Lower lobe of right lung (tissue), 2 donors: ENCODE results near the gene CDC42. TPM values are rescaled to one million over a fixed set of nuclear protein-coding genes. Genes with fewer than 3 reads are reported as not detected.

Experiments used
- ATAC-seq, 2 donors: fragments of 200-7000 bp; cut with Tn5 transposase; one replicate each; pipeline ENCODE4 v1.9.1; 2020 to 2022; ENCODE audit warnings: mild to moderate bottlenecking in 2 of 2, moderate library complexity in 2 of 2
- DNase-seq: peaks from one replicate; pipeline ENCODE4 v3.0.0-alpha.2; 2020
- H3K27ac ChIP-seq: fragments of 200-600 bp; one replicate; pipeline ENCODE4 v1.8.0; 2022
- H3K27me3 ChIP-seq: fragments of 200-600 bp; one replicate; pipeline ENCODE4 v1.8.0; 2022; ENCODE audit warnings: low read depth
- H3K36me3 ChIP-seq: fragments of 200-600 bp; one replicate; pipeline ENCODE4 v1.8.0; 2022; ENCODE audit warnings: mild to moderate bottlenecking
- H3K4me1 ChIP-seq: fragments of 200-600 bp; one replicate; pipeline ENCODE4 v1.8.0; 2022
- H3K4me3 ChIP-seq: fragments of 200-600 bp; one replicate; pipeline ENCODE4 v1.8.0; 2022; ENCODE audit warnings: mild to moderate bottlenecking
- H3K9me3 ChIP-seq: fragments of 200-600 bp; one replicate; pipeline ENCODE4 v1.8.0; 2022
- CTCF ChIP-seq: fragments of 200-600 bp; IDR thresholded peaks from one replicate; pipeline ENCODE4 v1.8.0; 2022; ENCODE audit warnings: antibody characterized with exemption, mild to moderate bottlenecking
- intact Hi-C: fragments of 100-400 bp; cut with DNase I; formaldehyde crosslinking; loops from one replicate; pipeline ENCODE4 v1.11.0; 2022
- total RNA-seq: library from RNA; stranded (reverse); fragmentation: NEBNext Ultra II Directional; extraction: Animal tissue kit (Norgen Biotek cat#: 25700); gene quantifications from one replicate; pipeline ENCODE4 v1.2.1, GENCODE V29; 2021
- donor health status: DM: no; HTN: yes; CAD: no; lungs with severe emphysema.

CDC42 gene
- total RNA-seq, 1 donor from 2014 or later, result 255 TPM

- no peaks in the 10 kb centered on the region for H3K9me3 ChIP-seq
- TF ChIP-seq CTCF, result no peak
- DNase-seq (no peak), ATAC-seq (no peak)
- intact Hi-C loops, result no loop called here
- H3K4me1 ChIP-seq, result peaks cover 18% of the 10 kb centered on the region
- H3K27ac ChIP-seq, result no peak overlapping the region
- no peak overlapping the region for H3K4me3 ChIP-seq
- no peaks in the 10 kb centered on the region for H3K36me3 ChIP-seq
- peaks cover 26% of the 10 kb centered on the region for H3K27me3 ChIP-seq
Observed at GRCh38 chr1:22139066-22139594, 86.6 kb downstream of the CDC42 start.

GRCh38 chr1:22139817-22140216 is 87.3 kb downstream of the CDC42 start:
- H3K4me3 ChIP-seq, result no peak overlapping the region
- H3K27ac ChIP-seq, result no peak overlapping the region
- H3K4me1 ChIP-seq, result peaks cover 18% of the 10 kb centered on the region
- H3K9me3 ChIP-seq, result no peaks in the 10 kb centered on the region
- H3K27me3 ChIP-seq, result peaks cover 33% of the 10 kb centered on the region
- intact Hi-C loops, result no loop called here
- TF ChIP-seq CTCF, result no peak
- H3K36me3 ChIP-seq, result no peaks in the 10 kb centered on the region
- DNase-seq, result no peak
- ATAC-seq, result no peak

Other genes with a start within 250 kb of the CDC42 start
- gene LDLRAD2, start 240.4 kb upstream of the CDC42 start, total RNA-seq, result 0.32 TPM
- gene HSPG2, start 115.4 kb upstream of the CDC42 start, total RNA-seq, result 216 TPM
- not detected for gene CELA3B, start 75.7 kb upstream of the CDC42 start, total RNA-seq
- gene CELA3A, start 51.1 kb upstream of the CDC42 start, total RNA-seq, result not detected
- gene WNT4, start 90.4 kb downstream of the CDC42 start, total RNA-seq, result 3.8 TPM